Measurements from ENCODE around the gene COL11A2. TPM values are rescaled to one million over a fixed set of nuclear protein-coding genes. Genes with fewer than 3 reads are reported as not detected.

COL11A2 gene
- total RNA-seq, 4 donors from 2014 or later: under 0.01 to 2.6 (median 1.0) TPM

- Histone ChIP-seq H3K4me1 (no peaks in the 10 kb centered on the region), H3K27ac (no peak overlapping the region), H3K9me3 (no peaks in the 10 kb centered on the region), H3K27me3 (no peaks in the 10 kb centered on the region), H3K36me3 (no peaks in the 10 kb centered on the region), H3K4me3 (no peak overlapping the region)
- peak in 1 of 2 donors; percentile 13 for DNase-seq
- no peak for TF ChIP-seq CTCF (IDR thresholded peaks at IDR 0.05)
- TF ChIP-seq POLR2A (IDR thresholded peaks at IDR 0.05): no peak
- intact Hi-C loops (cut with DNase I; ENCODE audit: low total_unique reads): no loop called here
Measured at GRCh38 chr6:33211666-33212422, 19.6 kb upstream of the COL11A2 start.

GRCh38 chr6:33211136-33211535 is 18.9 kb upstream of the COL11A2 start:
- intact Hi-C loops (cut with DNase I; ENCODE audit: low total_unique reads): no loop called here
- Histone ChIP-seq H3K9me3 (no peaks in the 10 kb centered on the region), H3K27ac (no peak overlapping the region), H3K27me3 (no peaks in the 10 kb centered on the region), H3K36me3 (no peaks in the 10 kb centered on the region), H3K4me1 (no peaks in the 10 kb centered on the region), H3K4me3 (no peak overlapping the region)
- peak in 1 of 2 donors; percentile 15 for DNase-seq
- TF ChIP-seq POLR2A (IDR thresholded peaks at IDR 0.05) (no peak), CTCF (IDR thresholded peaks at IDR 0.05) (no peak)

GRCh38 chr6:33209856-33210255 is 17.6 kb upstream of the COL11A2 start:
- Histone ChIP-seq H3K27ac (no peak overlapping the region), H3K4me1 (no peaks in the 10 kb centered on the region), H3K9me3 (no peaks in the 10 kb centered on the region), H3K4me3 (no peak overlapping the region), H3K27me3 (no peaks in the 10 kb centered on the region), H3K36me3 (no peaks in the 10 kb centered on the region)
- no peak for DNase-seq
- TF ChIP-seq CTCF (IDR thresholded peaks at IDR 0.05) (no peak), POLR2A (IDR thresholded peaks at IDR 0.05) (no peak)
- intact Hi-C loops (cut with DNase I; ENCODE audit: low total_unique reads): loop anchor here (10.0 kb wide), 1 partner anchor 85 kb away; the partner anchor contains the start of gene RGL2

- Histone ChIP-seq H3K27ac (peak within 1 kb of the TSS; percentile 94 to 99), H3K36me3 (no peaks in the 10 kb centered on the region), H3K27me3 (no peaks in the 10 kb centered on the region), H3K4me3 (peak within 1 kb of the TSS; percentile 90 to 94), H3K4me1 (no peaks in the 10 kb centered on the region), H3K9me3 (no peaks in the 10 kb centered on the region)
- intact Hi-C loops (cut with DNase I; ENCODE audit: low total_unique reads): loop anchor here (10.0 kb wide), 1 partner anchor 86 kb away; the partner anchor contains the start of gene RGL2
- DNase-seq: peak; percentile 87 to 89
- TF ChIP-seq POLR2A (IDR thresholded peaks at IDR 0.05) (peak; percentile 97 to 100), CTCF (IDR thresholded peaks at IDR 0.05) (peak in 1 of 4 experiments; percentile 19)
Measured at GRCh38 chr6:33208091-33208967, 16.1 kb upstream of the COL11A2 start, which contains the start of gene RING1. Gene RING1, plus strand, starts transcription at chr6:33208500. Its CDS starts 323 bp downstream, at chr6:33208823.
